Stimulated activated memory B cell treated with anti-CD40 and anti-IgM and Interleukin-4, amounts not matched to agents 10 μg/mL and 1 μg/mL and 100 μg/mL, for 72 hours (primary cell): ENCODE measurements around the gene CLOCK.
A peak's percentile ranks its signal among the peaks of the same experiment; 100 is the strongest.
"Not testable (repeated sequence)": the region's sequence is repeated elsewhere in the genome, so short reads cannot be mapped to it uniquely, and the experiment has no call there.

Experiments used
- ATAC-seq: fragments of 150-1000 bp; cut with Tn5 transposase; 2 replicates; pipeline ENCODE4 v1.10.0; 2021
- H3K27ac Mint-ChIP-seq: one replicate; pipeline ENCODE4 v1.8.0; 2022; ENCODE audit warnings: mild to moderate bottlenecking, mixed read lengths
- H3K27me3 Mint-ChIP-seq: one replicate; pipeline ENCODE4 v1.8.0; 2022; ENCODE audit warnings: mixed read lengths
- H3K36me3 Mint-ChIP-seq: one replicate; pipeline ENCODE4 v1.8.0; 2022; ENCODE audit warnings: mixed read lengths
- H3K4me1 Mint-ChIP-seq: one replicate; pipeline ENCODE4 v1.8.0; 2022; ENCODE audit warnings: mixed read lengths
- H3K4me3 Mint-ChIP-seq: one replicate; pipeline ENCODE4 v1.8.0; 2022; ENCODE audit warnings: mild to moderate bottlenecking, moderate library complexity, mixed read lengths
- H3K9me3 Mint-ChIP-seq: one replicate; pipeline ENCODE4 v1.8.0; 2022; ENCODE audit warnings: mixed read lengths

CLOCK gene

GRCh38 chr4:55546756-55547465, at the start of gene CLOCK:
Gene CLOCK, minus strand, starts transcription at chr4:55546909. Its CDS starts 64,124 bp downstream, at chr4:55482785.
- ATAC-seq: peak; percentile 88
- Mint-ChIP-seq H3K4me3 (peak within 1 kb of the TSS; percentile 94), H3K4me1 (peaks cover 19% of the 10 kb centered on the region), H3K36me3 (no peaks in the 10 kb centered on the region), H3K27me3 (no peaks in the 10 kb centered on the region), H3K27ac (peak within 1 kb of the TSS; percentile 93), H3K9me3 (no peaks in the 10 kb centered on the region)

GRCh38 chr4:55592014-55592413, 45.3 kb upstream of the CLOCK start, which contains the start of gene PDCL2:
Gene PDCL2, minus strand, starts transcription at chr4:55592245. Its CDS starts 136 bp downstream, at chr4:55592109.
- no peak within 1 kb of the TSS for H3K27ac Mint-ChIP-seq

GRCh38 chr4:55588160-55588559, 41.5 kb upstream of the CLOCK start:
- Mint-ChIP-seq H3K4me3 (no peak overlapping the region), H3K27ac (no peak overlapping the region), H3K4me1 (no peaks in the 10 kb centered on the region), H3K27me3 (peaks cover 9% of the 10 kb centered on the region), H3K9me3 (peaks cover 11% of the 10 kb centered on the region), H3K36me3 (peaks cover 6% of the 10 kb centered on the region)
- no peak for ATAC-seq

More at GRCh38 chr4:55592014-55592413, 45.3 kb upstream of the CLOCK start, which contains the start of gene PDCL2:
- H3K27me3 Mint-ChIP-seq: peaks cover 9% of the 10 kb centered on the region
- no peak for ATAC-seq
- H3K9me3 Mint-ChIP-seq: peaks cover 8% of the 10 kb centered on the region
- H3K36me3 Mint-ChIP-seq: peaks cover 6% of the 10 kb centered on the region
- no peaks in the 10 kb centered on the region for H3K4me1 Mint-ChIP-seq
- no peak within 1 kb of the TSS for H3K4me3 Mint-ChIP-seq

GRCh38 chr4:55582773-55583172, 36.1 kb upstream of the CLOCK start:
- ATAC-seq, H3K9me3 Mint-ChIP-seq, H3K4me3 Mint-ChIP-seq, H3K36me3 Mint-ChIP-seq, H3K27me3 Mint-ChIP-seq, H3K27ac Mint-ChIP-seq, H3K4me1 Mint-ChIP-seq: not testable (repeated sequence)

GRCh38 chr4:55578341-55579010, 31.8 kb upstream of the CLOCK start:
- Mint-ChIP-seq H3K27me3 (no peaks in the 10 kb centered on the region), H3K9me3 (peaks cover 17% of the 10 kb centered on the region), H3K27ac (no peak overlapping the region), H3K4me3 (no peak overlapping the region), H3K4me1 (no peaks in the 10 kb centered on the region), H3K36me3 (peaks cover 8% of the 10 kb centered on the region)
- no peak for ATAC-seq

GRCh38 chr4:55575513-55575912, 28.8 kb upstream of the CLOCK start:
- Mint-ChIP-seq H3K36me3 (peaks cover 8% of the 10 kb centered on the region), H3K27me3 (no peaks in the 10 kb centered on the region), H3K9me3 (peaks cover 14% of the 10 kb centered on the region), H3K4me1 (no peaks in the 10 kb centered on the region), H3K4me3 (no peak overlapping the region), H3K27ac (no peak overlapping the region)
- no peak for ATAC-seq

- Mint-ChIP-seq H3K27ac (no peak overlapping the region), H3K27me3 (no peaks in the 10 kb centered on the region), H3K9me3 (peaks cover 14% of the 10 kb centered on the region), H3K4me3 (no peak overlapping the region), H3K36me3 (peaks cover 8% of the 10 kb centered on the region), H3K4me1 (no peaks in the 10 kb centered on the region)
- no peak for ATAC-seq
These were observed 27.5 kb upstream of the CLOCK start for GRCh38 chr4:55574252-55574651.

GRCh38 chr4:55571806-55572205, 25.1 kb upstream of the CLOCK start:
- no peak for ATAC-seq
- H3K9me3 Mint-ChIP-seq: peaks cover 10% of the 10 kb centered on the region
- peaks cover 8% of the 10 kb centered on the region for H3K36me3 Mint-ChIP-seq
- no peak overlapping the region for H3K4me3 Mint-ChIP-seq
- H3K27me3 Mint-ChIP-seq: no peaks in the 10 kb centered on the region
- no peaks in the 10 kb centered on the region for H3K4me1 Mint-ChIP-seq
- no peak overlapping the region for H3K27ac Mint-ChIP-seq

- H3K9me3 Mint-ChIP-seq: no peaks in the 10 kb centered on the region
- ATAC-seq: no peak
- H3K36me3 Mint-ChIP-seq: no peaks in the 10 kb centered on the region
- H3K27ac Mint-ChIP-seq: no peak overlapping the region
- H3K4me3 Mint-ChIP-seq: no peak overlapping the region
- H3K4me1 Mint-ChIP-seq: no peaks in the 10 kb centered on the region
- no peaks in the 10 kb centered on the region for H3K27me3 Mint-ChIP-seq
These were observed 22.3 kb upstream of the CLOCK start for GRCh38 chr4:55568905-55569504.

GRCh38 chr4:55561889-55562288, 15.2 kb upstream of the CLOCK start:
- peak overlapping the region; percentile 0 for H3K4me3 Mint-ChIP-seq
- peaks cover 19% of the 10 kb centered on the region for H3K4me1 Mint-ChIP-seq
- peaks cover 3% of the 10 kb centered on the region for H3K9me3 Mint-ChIP-seq
- peak; percentile 89 for ATAC-seq
- no peaks in the 10 kb centered on the region for H3K36me3 Mint-ChIP-seq
- peak overlapping the region; percentile 11 for H3K27ac Mint-ChIP-seq
- no peaks in the 10 kb centered on the region for H3K27me3 Mint-ChIP-seq

- Mint-ChIP-seq H3K4me3 (no peak overlapping the region), H3K27ac (no peak overlapping the region), H3K36me3 (no peaks in the 10 kb centered on the region), H3K4me1 (peaks cover 19% of the 10 kb centered on the region), H3K9me3 (peaks cover 3% of the 10 kb centered on the region), H3K27me3 (no peaks in the 10 kb centered on the region)
- no peak for ATAC-seq
These were observed 13.4 kb upstream of the CLOCK start for GRCh38 chr4:55560096-55560495.

GRCh38 chr4:55554453-55555030, 7.8 kb upstream of the CLOCK start:
- no peak overlapping the region for H3K27ac Mint-ChIP-seq
- no peak overlapping the region for H3K4me3 Mint-ChIP-seq
- peaks cover 3% of the 10 kb centered on the region for H3K9me3 Mint-ChIP-seq
- H3K27me3 Mint-ChIP-seq: no peaks in the 10 kb centered on the region
- no peaks in the 10 kb centered on the region for H3K4me1 Mint-ChIP-seq
- no peaks in the 10 kb centered on the region for H3K36me3 Mint-ChIP-seq
- no peak for ATAC-seq

GRCh38 chr4:55553441-55554201, 6.9 kb upstream of the CLOCK start:
- Mint-ChIP-seq H3K4me1 (no peaks in the 10 kb centered on the region), H3K27ac (no peak overlapping the region), H3K4me3 (peak overlapping the region; percentile 48), H3K27me3 (no peaks in the 10 kb centered on the region), H3K36me3 (no peaks in the 10 kb centered on the region), H3K9me3 (peaks cover 3% of the 10 kb centered on the region)
- peak; percentile 83 for ATAC-seq

GRCh38 chr4:55551964-55552363, 5.3 kb upstream of the CLOCK start:
- H3K4me3 Mint-ChIP-seq, H3K36me3 Mint-ChIP-seq, H3K9me3 Mint-ChIP-seq, H3K27me3 Mint-ChIP-seq, H3K27ac Mint-ChIP-seq, H3K4me1 Mint-ChIP-seq, ATAC-seq: not testable (repeated sequence)

- no peaks in the 10 kb centered on the region for H3K9me3 Mint-ChIP-seq
- no peak overlapping the region for H3K4me3 Mint-ChIP-seq
- H3K36me3 Mint-ChIP-seq: no peaks in the 10 kb centered on the region
- H3K4me1 Mint-ChIP-seq: peaks cover 7% of the 10 kb centered on the region
- H3K27ac Mint-ChIP-seq: no peak overlapping the region
- no peaks in the 10 kb centered on the region for H3K27me3 Mint-ChIP-seq
- ATAC-seq: no peak
These were observed 3.2 kb upstream of the CLOCK start for GRCh38 chr4:55549888-55550287.
